Gastrocnemius medialis (tissue), 4 donors: ENCODE results near the gene MEGF11.

Source experiments
- POLR2A ChIP-seq, 2 donors: fragments of 450-650 bp; IDR thresholded peaks; one replicate each; pipeline ENCODE4 v1.6.1; 2017; ENCODE audit warnings: antibody characterized with exemption in 2 of 2, mild to moderate bottlenecking in 2 of 2, moderate library complexity in 2 of 2
- TF ChIP-seq, protein P1 (sequence below), 5 experiments: fragments of 450-650 bp in 3 of 5; fragments of 200-600 bp in 2 of 5; sonication (generic) in 2 of 5; IDR thresholded peaks in 4 of 5; conservative IDR thresholded peaks in 1 of 5; 1 replicate in 4 of 5; 2 replicates in 1 of 5; pipeline ENCODE4 v1.5.1; 2016 to 2019; ENCODE audit warnings: antibody characterized with exemption in 5 of 5, mild to moderate bottlenecking in 3 of 5, moderate library complexity in 3 of 5

DNA sequence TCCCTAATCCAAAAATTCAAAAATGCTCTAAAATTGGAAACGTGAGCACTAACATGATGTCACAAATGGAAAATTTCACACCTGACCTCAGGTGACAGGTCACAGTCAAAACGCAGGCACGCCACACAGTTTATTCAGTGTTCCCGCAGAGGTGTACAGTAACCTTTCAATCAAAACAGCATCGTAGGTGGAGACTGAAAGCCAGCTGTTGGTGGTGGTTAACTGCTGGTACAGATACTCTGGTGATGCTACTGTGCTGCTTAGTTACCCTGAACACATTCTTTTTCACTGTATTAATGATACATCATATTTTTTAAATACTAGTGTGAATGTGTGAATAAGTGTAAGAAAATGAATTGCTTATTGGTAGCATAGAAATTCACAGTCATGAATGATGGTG, 360.5 kb downstream of the MEGF11 start:
- TF ChIP-seq, protein P1, sequence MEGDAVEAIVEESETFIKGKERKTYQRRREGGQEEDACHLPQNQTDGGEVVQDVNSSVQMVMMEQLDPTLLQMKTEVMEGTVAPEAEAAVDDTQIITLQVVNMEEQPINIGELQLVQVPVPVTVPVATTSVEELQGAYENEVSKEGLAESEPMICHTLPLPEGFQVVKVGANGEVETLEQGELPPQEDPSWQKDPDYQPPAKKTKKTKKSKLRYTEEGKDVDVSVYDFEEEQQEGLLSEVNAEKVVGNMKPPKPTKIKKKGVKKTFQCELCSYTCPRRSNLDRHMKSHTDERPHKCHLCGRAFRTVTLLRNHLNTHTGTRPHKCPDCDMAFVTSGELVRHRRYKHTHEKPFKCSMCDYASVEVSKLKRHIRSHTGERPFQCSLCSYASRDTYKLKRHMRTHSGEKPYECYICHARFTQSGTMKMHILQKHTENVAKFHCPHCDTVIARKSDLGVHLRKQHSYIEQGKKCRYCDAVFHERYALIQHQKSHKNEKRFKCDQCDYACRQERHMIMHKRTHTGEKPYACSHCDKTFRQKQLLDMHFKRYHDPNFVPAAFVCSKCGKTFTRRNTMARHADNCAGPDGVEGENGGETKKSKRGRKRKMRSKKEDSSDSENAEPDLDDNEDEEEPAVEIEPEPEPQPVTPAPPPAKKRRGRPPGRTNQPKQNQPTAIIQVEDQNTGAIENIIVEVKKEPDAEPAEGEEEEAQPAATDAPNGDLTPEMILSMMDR (IDR thresholded peaks at IDR 0.05 in 4 of 5, conservative IDR thresholded peaks at IDR 0.05 in 1 of 5) = no peak
- TF ChIP-seq POLR2A (IDR thresholded peaks at IDR 0.05) = no peak
